A549 (cell line): Measurements from ENCODE around the gene HRH3. TPM values are rescaled to one million over a fixed set of nuclear protein-coding genes. Genes with fewer than 3 reads are reported as not detected.

Experiments
- ATAC-seq, 2 experiments: fragments of 200-7000 bp in 1 of 2; fragments of >200 bp in 1 of 2; cut with Nextera tagmentation in 1 of 2; cut with Tn5 transposase in 1 of 2; 3 replicates each; pipeline versions ENCODE4 v1.8.0 to v1.9.1; 2018 to 2020; ENCODE audit warnings: mild to moderate bottlenecking in 1 of 2, moderate library complexity in 1 of 2
- CTCF ChIA-PET: fragments of 300-600 bp; sonication (Branson Sonifier 250); formaldehyde crosslinking; extraction: SDS; loops from one replicate; lab custom pipeline; 2021; ENCODE audit warnings: antibody characterized with exemption, inconsistent platforms; lab: Yijun Ruan, JAX
- POLR2A ChIA-PET: fragments of 350-600 bp; formaldehyde crosslinking; extraction: SDS; loops from one replicate; lab custom pipeline; 2021; ENCODE audit warnings: antibody characterized with exemption, inconsistent platforms; lab: Yijun Ruan, JAX
- DNase-seq, 2 experiments: peaks; one replicate each; pipeline versions ENCODE4 v3.0.0 to v3.0.0-alpha.2; 2011 to 2016; ENCODE audit warnings: low read depth in 1 of 2, low spot score in 1 of 2
- FAIRE-seq: peaks from 2 replicates; lab custom pipeline; 2011; peaks lifted over from hg19 to GRCh38; lab: Jason Lieb, UNC
- H3K27ac ChIP-seq, 2 experiments: fragments of >200 bp; sonication (Bioruptor Twin); formaldehyde crosslinking; 3 replicates each; pipeline ENCODE4 v1.5.1; 2016 to 2017
- H3K4me1 ChIP-seq: fragments of >200 bp; sonication (Bioruptor Twin); formaldehyde crosslinking; 3 replicates; pipeline ENCODE4 v1.6.1; 2016
- H3K4me2 ChIP-seq: fragments of >200 bp; sonication (Bioruptor Twin); formaldehyde crosslinking; 3 replicates; pipeline ENCODE4 v1.6.1; 2016
- H3K4me3 ChIP-seq: fragments of >200 bp; sonication (Bioruptor Twin); formaldehyde crosslinking; 3 replicates; pipeline ENCODE4 v1.5.1; 2016
- H3K9me3 ChIP-seq: fragments of >200 bp; sonication (Bioruptor Twin); formaldehyde crosslinking; 3 replicates; pipeline ENCODE4 v1.6.1; 2016
- BHLHE40 ChIP-seq: IDR thresholded peaks from 2 replicates; pipeline ENCODE4 v1.6.1; 2012; ENCODE audit warnings: low read depth, low read length, inconsistent platforms
- CBX2 ChIP-seq: fragments of 200-600 bp; sonication (generic); IDR thresholded peaks from 2 replicates; pipeline ENCODE4 v1.6.1; 2016; ENCODE audit warnings: low read depth, mild to moderate bottlenecking, borderline replicate concordance
- CHD4 ChIP-seq: fragments of 200-600 bp; sonication (generic); IDR thresholded peaks from 2 replicates; pipeline ENCODE4 v1.6.1; 2016; ENCODE audit warnings: antibody characterized with exemption, mild to moderate bottlenecking, borderline replicate concordance
- EHF ChIP-seq: fragments of 250-450 bp; sonication (Bioruptor Pico); IDR thresholded peaks from 2 replicates; pipeline ENCODE4 v1.5.0; 2020; ENCODE audit warnings: mild to moderate bottlenecking
- EHMT2 ChIP-seq: fragments of 200-600 bp; sonication (generic); IDR thresholded peaks from 2 replicates; pipeline ENCODE4 v1.6.1; 2016; ENCODE audit warnings: antibody characterized with exemption, low read depth, mild to moderate bottlenecking, moderate library complexity
- ESRRA ChIP-seq: fragments of 150-350 bp; IDR thresholded peaks from 2 replicates; pipeline ENCODE4 v1.6.1; 2014; ENCODE audit warnings: mild to moderate bottlenecking, low read length, borderline replicate concordance
- GATA3 ChIP-seq: IDR thresholded peaks from 2 replicates; pipeline ENCODE4 v1.6.1; 2012; ENCODE audit warnings: borderline replicate concordance
- HEYL ChIP-seq: fragments of 250-450 bp; sonication (Bioruptor Pico); IDR thresholded peaks from 2 replicates; pipeline ENCODE4 v1.8.0; 2021; ENCODE audit warnings: mild to moderate bottlenecking, moderate library complexity
- HOXB13 ChIP-seq: fragments of 250-450 bp; sonication (Bioruptor Pico); IDR thresholded peaks from 2 replicates; pipeline ENCODE4 v1.5.0; 2020; ENCODE audit warnings: low read depth, mild to moderate bottlenecking, moderate library complexity
- KDM5A ChIP-seq: fragments of 200-600 bp; sonication (generic); IDR thresholded peaks from 2 replicates; pipeline ENCODE4 v1.6.1; 2016; ENCODE audit warnings: antibody characterized with exemption, mild to moderate bottlenecking
- MAFK ChIP-seq: fragments of 450-650 bp; IDR thresholded peaks from 2 replicates; pipeline ENCODE4 v1.6.1; 2014; ENCODE audit not compliant: partially characterized antibody
- NPAS2 ChIP-seq: fragments of 250-450 bp; sonication (Bioruptor Pico); IDR thresholded peaks from 2 replicates; pipeline ENCODE4 v1.8.0; 2022; ENCODE audit warnings: mild to moderate bottlenecking, moderate library complexity, borderline replicate concordance
- NR3C1 ChIP-seq: fragments of >200 bp; sonication (Bioruptor Twin); formaldehyde crosslinking; IDR thresholded peaks from 3 replicates; pipeline ENCODE4 v1.6.1; 2017
- POLR2A ChIP-seq: IDR thresholded peaks from 2 replicates; pipeline ENCODE4 v1.6.1; 2012; ENCODE audit warnings: mild to moderate bottlenecking, low read length
- RCOR1 ChIP-seq: fragments of 150-350 bp; IDR thresholded peaks from 2 replicates; pipeline ENCODE4 v1.6.1; 2014; ENCODE audit warnings: antibody characterized with exemption, low read length, low read depth
- RFX5 ChIP-seq: fragments of 450-650 bp; IDR thresholded peaks from 2 replicates; pipeline ENCODE4 v1.7.1; 2014; ENCODE audit warnings: antibody characterized with exemption, mild to moderate bottlenecking, moderate library complexity
- RNF2 ChIP-seq: fragments of 200-600 bp; sonication (generic); IDR thresholded peaks from 2 replicates; pipeline ENCODE4 v1.6.1; 2016; ENCODE audit warnings: low read depth, mild to moderate bottlenecking, antibody characterized with exemption, moderate library complexity, borderline replicate concordance
- SMC3 ChIP-seq: fragments of >200 bp; sonication (Bioruptor Twin); formaldehyde crosslinking; IDR thresholded peaks from 3 replicates; pipeline ENCODE4 v1.6.1; 2018; ENCODE audit warnings: inconsistent platforms
- TP53 ChIP-seq: fragments of 250-450 bp; sonication (Bioruptor Pico); IDR thresholded peaks from 2 replicates; pipeline ENCODE4 v1.5.0; 2021; ENCODE audit warnings: mild to moderate bottlenecking, moderate library complexity
- ZC3H11A ChIP-seq: fragments of 450-650 bp; IDR thresholded peaks from 2 replicates; pipeline ENCODE4 v1.6.1; 2014; ENCODE audit warnings: antibody characterized with exemption, mild to moderate bottlenecking
- ZFP36 ChIP-seq: fragments of 450-650 bp; IDR thresholded peaks from 2 replicates; pipeline ENCODE4 v1.6.1; 2014; ENCODE audit warnings: borderline replicate concordance; ENCODE audit not compliant: partially characterized antibody
- ZNF302 ChIP-seq: fragments of 250-450 bp; sonication (Bioruptor Pico); IDR thresholded peaks from 2 replicates; pipeline ENCODE4 v1.9.0; 2021; ENCODE audit warnings: inconsistent platforms, mild to moderate bottlenecking, moderate library complexity
- ZSCAN20 ChIP-seq: fragments of 250-450 bp; sonication (Bioruptor Pico); IDR thresholded peaks from 2 replicates; pipeline ENCODE4 v1.8.0; 2022; ENCODE audit warnings: mild to moderate bottlenecking, moderate library complexity
- WGBS: methylation state at CpG from one replicate; pipeline ENCODE4 v1.1.6; 2017; ENCODE audit errors: missing lambda C conversion rate; 5-methylcytosine and 5-hydroxymethylcytosine counted together
- polyA plus RNA-seq, 4 experiments: library from polyadenylated mRNA; depleted of rRNA in 3 of 4; stranded (reverse); fragments of >200 nt; fragmentation: RNase III in 1 of 4; extraction: RNeasy Plus Mini Kit Qiagen cat#74134 plus additional on column Dnase treatment in 1 of 4; gene quantifications; 2 replicates in 3 of 4; 3 replicates in 1 of 4; pipeline ENCODE4 v1.2.3, GENCODE V29; 2011 to 2017
- TF ChIP-seq, protein P1 (sequence below): fragments of 150-350 bp; IDR thresholded peaks from 2 replicates; pipeline ENCODE4 v1.6.1; 2014; ENCODE audit warnings: low read depth, mild to moderate bottlenecking, low read length
- TF ChIP-seq, protein P2 (sequence below): fragments of >200 bp; sonication (Bioruptor Twin); formaldehyde crosslinking; IDR thresholded peaks from 3 replicates; pipeline ENCODE4 v1.5.1; 2016
- TF ChIP-seq, protein P3 (sequence below): IDR thresholded peaks from 2 replicates; pipeline ENCODE4 v1.6.1; 2012
- TF ChIP-seq, protein P4 (sequence below): IDR thresholded peaks from 2 replicates; pipeline ENCODE4 v1.6.1; 2012; ENCODE audit warnings: low read depth, borderline replicate concordance
- TF ChIP-seq, protein P5 (sequence below): fragments of 450-650 bp; IDR thresholded peaks from 2 replicates; pipeline ENCODE4 v1.6.1; 2014; ENCODE audit warnings: antibody characterized with exemption

HRH3 gene
- polyA plus RNA-seq, 2 of the 4 experiments (the other 2 are of a cell fraction): not detected

DNA sequence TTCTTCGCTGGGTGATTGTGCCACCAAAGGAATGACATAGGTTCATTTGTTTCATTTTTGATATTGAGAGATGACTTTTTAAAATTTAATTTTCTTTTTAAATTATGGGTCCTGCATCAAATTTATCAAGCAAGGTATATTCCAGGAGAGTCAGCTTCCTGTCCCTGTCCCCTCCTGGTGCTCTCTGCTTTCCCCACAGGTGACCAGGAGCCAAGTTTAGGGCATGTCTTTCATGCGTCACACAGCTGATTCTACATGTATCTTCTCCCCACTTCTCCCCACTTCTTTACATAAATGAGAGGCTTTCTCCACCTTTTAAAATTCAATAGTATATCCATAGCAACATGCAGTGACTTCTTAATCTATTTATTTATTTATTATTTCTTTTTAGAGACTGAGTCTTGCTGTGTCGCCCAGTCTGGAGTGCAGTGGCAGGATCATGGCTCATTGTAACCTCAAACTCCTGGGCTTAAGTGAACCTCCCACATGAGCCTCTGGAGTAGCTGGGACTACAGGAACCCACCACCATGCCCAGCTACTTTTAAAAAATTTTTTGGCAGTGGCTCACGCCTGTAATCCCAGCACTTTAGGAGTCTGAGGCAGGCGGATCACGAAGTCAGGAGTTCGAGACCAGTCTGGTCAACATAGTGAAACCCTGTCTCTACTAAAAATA, 48.3 kb upstream of the HRH3 start:
- CTCF ChIA-PET: interaction anchor here (0.7 to 1.0 kb wide), 3 partner anchors 9 to 127 kb away, joined by 3 to 4 read pairs (median 3); no protein-coding TSS in a partner anchor
- Histone ChIP-seq H3K4me3 (no peak overlapping the region), H3K4me2 (no peak overlapping the region), H3K9me3 (peaks cover 15% of the 10 kb centered on the region; the same call in 2 of the 3 replicates), H3K4me1 (no peaks in the 10 kb centered on the region)
- 84% methylated on average over 7 of the region's 7 CpGs for WGBS
- POLR2A ChIA-PET: no interaction called here
- ATAC-seq (no peak), FAIRE-seq (no peak)
- TF ChIP-seq, protein P1, sequence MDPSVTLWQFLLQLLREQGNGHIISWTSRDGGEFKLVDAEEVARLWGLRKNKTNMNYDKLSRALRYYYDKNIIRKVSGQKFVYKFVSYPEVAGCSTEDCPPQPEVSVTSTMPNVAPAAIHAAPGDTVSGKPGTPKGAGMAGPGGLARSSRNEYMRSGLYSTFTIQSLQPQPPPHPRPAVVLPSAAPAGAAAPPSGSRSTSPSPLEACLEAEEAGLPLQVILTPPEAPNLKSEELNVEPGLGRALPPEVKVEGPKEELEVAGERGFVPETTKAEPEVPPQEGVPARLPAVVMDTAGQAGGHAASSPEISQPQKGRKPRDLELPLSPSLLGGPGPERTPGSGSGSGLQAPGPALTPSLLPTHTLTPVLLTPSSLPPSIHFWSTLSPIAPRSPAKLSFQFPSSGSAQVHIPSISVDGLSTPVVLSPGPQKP: no peak
- no peak for TF ChIP-seq HEYL (CRISPR knock-in tag)
- TF ChIP-seq, all 56 proteins: peak for 0
- no peak overlapping the region for H3K27ac ChIP-seq
- DNase-seq: no peak

DNA sequence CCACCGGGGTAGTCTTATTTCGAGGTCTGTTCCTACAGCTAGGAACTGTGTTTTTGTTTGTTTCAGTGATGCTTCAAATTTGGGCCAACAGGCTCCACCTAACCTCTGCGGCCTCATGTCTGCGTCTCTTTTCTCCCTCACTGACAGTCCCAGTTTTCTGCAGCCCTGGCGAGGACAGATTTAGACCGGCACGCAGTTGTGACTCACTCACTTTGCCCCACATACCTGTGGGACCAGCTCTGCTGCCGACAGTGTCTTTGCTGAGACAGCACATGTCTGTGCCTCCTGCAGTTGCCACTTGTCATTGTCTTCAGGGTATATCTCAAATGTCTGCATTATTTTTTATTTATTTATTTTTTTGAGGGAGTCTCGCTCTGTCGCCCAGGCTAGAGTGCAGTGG, 47.5 kb upstream of the HRH3 start:
- H3K4me2 ChIP-seq: no peak overlapping the region

DNA sequence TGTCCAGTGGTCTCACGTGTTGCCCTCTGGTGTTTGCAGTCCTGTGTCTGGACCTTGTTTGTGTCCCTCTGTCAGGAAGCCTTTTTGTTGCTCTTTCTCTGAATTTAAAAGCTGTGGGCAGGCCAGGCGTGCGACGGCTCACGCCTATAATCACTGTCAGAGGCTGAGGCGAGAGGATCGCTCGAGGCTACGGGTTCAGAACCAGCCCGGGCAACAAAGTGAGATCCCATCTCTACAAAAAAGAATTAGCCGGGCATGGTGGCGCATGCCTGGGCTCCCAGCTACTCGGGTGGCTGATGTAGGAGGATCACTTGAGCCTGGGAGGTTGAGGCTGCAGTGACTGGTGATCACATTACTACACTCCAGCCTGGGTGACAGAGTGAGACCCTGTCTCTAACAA, 46.8 kb upstream of the HRH3 start:
- Histone ChIP-seq H3K9me3 (peaks cover 15% of the 10 kb centered on the region; the same call in 2 of the 3 replicates), H3K4me1 (no peaks in the 10 kb centered on the region)
- DNase-seq (no peak), FAIRE-seq (no peak)
- CTCF ChIA-PET: interaction anchor here (0.6 kb wide), 1 partner anchor 32 kb away, joined by 3 read pairs; no protein-coding TSS in a partner anchor
- TF ChIP-seq HOXB13 (CRISPR knock-in tag) (no peak), NR3C1 (no peak), CBX2 (no peak), KDM5A (no peak), ZC3H11A (no peak), ZNF302 (CRISPR knock-in tag) (no peak), TP53 (CRISPR knock-in tag) (no peak), RCOR1 (no peak), CHD4 (no peak), ZSCAN20 (CRISPR knock-in tag) (no peak), BHLHE40 (no peak), SMC3 (no peak), MAFK (no peak)
- TF ChIP-seq, protein P2, sequence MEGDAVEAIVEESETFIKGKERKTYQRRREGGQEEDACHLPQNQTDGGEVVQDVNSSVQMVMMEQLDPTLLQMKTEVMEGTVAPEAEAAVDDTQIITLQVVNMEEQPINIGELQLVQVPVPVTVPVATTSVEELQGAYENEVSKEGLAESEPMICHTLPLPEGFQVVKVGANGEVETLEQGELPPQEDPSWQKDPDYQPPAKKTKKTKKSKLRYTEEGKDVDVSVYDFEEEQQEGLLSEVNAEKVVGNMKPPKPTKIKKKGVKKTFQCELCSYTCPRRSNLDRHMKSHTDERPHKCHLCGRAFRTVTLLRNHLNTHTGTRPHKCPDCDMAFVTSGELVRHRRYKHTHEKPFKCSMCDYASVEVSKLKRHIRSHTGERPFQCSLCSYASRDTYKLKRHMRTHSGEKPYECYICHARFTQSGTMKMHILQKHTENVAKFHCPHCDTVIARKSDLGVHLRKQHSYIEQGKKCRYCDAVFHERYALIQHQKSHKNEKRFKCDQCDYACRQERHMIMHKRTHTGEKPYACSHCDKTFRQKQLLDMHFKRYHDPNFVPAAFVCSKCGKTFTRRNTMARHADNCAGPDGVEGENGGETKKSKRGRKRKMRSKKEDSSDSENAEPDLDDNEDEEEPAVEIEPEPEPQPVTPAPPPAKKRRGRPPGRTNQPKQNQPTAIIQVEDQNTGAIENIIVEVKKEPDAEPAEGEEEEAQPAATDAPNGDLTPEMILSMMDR: no peak
- TF ChIP-seq, protein P3, sequence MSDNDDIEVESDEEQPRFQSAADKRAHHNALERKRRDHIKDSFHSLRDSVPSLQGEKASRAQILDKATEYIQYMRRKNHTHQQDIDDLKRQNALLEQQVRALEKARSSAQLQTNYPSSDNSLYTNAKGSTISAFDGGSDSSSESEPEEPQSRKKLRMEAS: no peak
- TF ChIP-seq, all 56 proteins: peak for 0
- no peak overlapping the region for H3K27ac ChIP-seq
- no peak overlapping the region for H3K4me3 ChIP-seq
- H3K4me2 ChIP-seq: no peak overlapping the region
- POLR2A ChIA-PET: no interaction called here
- WGBS: 93% methylated on average over 13 of the region's 13 CpGs
- no peak for ATAC-seq

More for the DNA sequence above, 47.5 kb upstream of the HRH3 start:
- TF ChIP-seq ZFP36 (no peak), EHMT2 (no peak), ESRRA (no peak), RNF2 (no peak), EHF (no peak), ZNF302 (CRISPR knock-in tag) (no peak), NPAS2 (CRISPR knock-in tag) (no peak), HEYL (CRISPR knock-in tag) (no peak), ZSCAN20 (CRISPR knock-in tag) (no peak), POLR2A (no peak), GATA3 (no peak), RFX5 (no peak), ZC3H11A (no peak)
- TF ChIP-seq, protein P3: no peak
- TF ChIP-seq, protein P4, sequence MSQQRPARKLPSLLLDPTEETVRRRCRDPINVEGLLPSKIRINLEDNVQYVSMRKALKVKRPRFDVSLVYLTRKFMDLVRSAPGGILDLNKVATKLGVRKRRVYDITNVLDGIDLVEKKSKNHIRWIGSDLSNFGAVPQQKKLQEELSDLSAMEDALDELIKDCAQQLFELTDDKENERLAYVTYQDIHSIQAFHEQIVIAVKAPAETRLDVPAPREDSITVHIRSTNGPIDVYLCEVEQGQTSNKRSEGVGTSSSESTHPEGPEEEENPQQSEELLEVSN: no peak
- TF ChIP-seq, protein P1: no peak
- TF ChIP-seq, protein P5, sequence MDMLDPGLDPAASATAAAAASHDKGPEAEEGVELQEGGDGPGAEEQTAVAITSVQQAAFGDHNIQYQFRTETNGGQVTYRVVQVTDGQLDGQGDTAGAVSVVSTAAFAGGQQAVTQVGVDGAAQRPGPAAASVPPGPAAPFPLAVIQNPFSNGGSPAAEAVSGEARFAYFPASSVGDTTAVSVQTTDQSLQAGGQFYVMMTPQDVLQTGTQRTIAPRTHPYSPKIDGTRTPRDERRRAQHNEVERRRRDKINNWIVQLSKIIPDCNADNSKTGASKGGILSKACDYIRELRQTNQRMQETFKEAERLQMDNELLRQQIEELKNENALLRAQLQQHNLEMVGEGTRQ: no peak
- no peak for ATAC-seq
- no peaks in the 10 kb centered on the region for H3K4me1 ChIP-seq
- no peak for DNase-seq
- peaks cover 15% of the 10 kb centered on the region; the same call in 2 of the 3 replicates for H3K9me3 ChIP-seq
- no peak for FAIRE-seq
- ChIA-PET POLR2A (no interaction called here), CTCF (interaction anchor here (0.6 to 1.0 kb wide), 2 partner anchors 33 to 116 kb away, joined by 3 to 4 read pairs; no protein-coding TSS in a partner anchor)
- 90% methylated on average over 10 of the region's 10 CpGs for WGBS
- H3K4me3 ChIP-seq: no peak overlapping the region
- no peak overlapping the region for H3K27ac ChIP-seq
